HepG2 (cell line): ENCODE results near the gene ADARB2. TPM values are rescaled to one million over a fixed set of nuclear protein-coding genes. Genes with fewer than 3 reads are reported as not detected.

ENCODE experiments used
- ATAC-seq: fragments of 200-7000 bp; cut with Tn5 transposase; 3 replicates; pipeline ENCODE4 v1.9.1; 2020; ENCODE audit warnings: mild to moderate bottlenecking, moderate library complexity
- BruUV-seq: library from RNA; stranded (reverse); fragments of 400-500 nt; replicated peaks from 2 replicates; lab custom pipeline; 2021; lab: Mats Ljungman, UMichigan
- CTCF ChIA-PET: fragments of 300-600 bp; formaldehyde crosslinking; extraction: SDS; loops from one replicate; lab custom pipeline; 2021; ENCODE audit warnings: low total read pairs, inconsistent platforms, low intra/inter-chr PET ratio; lab: Yijun Ruan, JAX
- POLR2A ChIA-PET: fragments of 350-600 bp; sonication (Branson Sonifier 250); formaldehyde crosslinking; loops from one replicate; lab custom pipeline; 2020; ENCODE audit warnings: antibody characterized with exemption, inconsistent platforms; lab: Yijun Ruan, JAX
- DNase-seq: peaks from one replicate; pipeline ENCODE4 v3.0.0-alpha.2; 2015; ENCODE audit warnings: low spot score
- FAIRE-seq: peaks from 3 replicates; lab custom pipeline; 2011; peaks lifted over from hg19 to GRCh38; lab: Jason Lieb, UNC
- H2AFZ ChIP-seq: one replicate; pipeline ENCODE4 v1.6.1; 2011; ENCODE audit warnings: low read length, inconsistent platforms
- H3K27ac ChIP-seq: fragments of 300-600 bp; 3 replicates; pipeline ENCODE4 v1.8.0; 2011; ENCODE audit warnings: mixed run types, mild to moderate bottlenecking, mixed read lengths, low read length, inconsistent platforms; ENCODE audit not compliant: insufficient read depth; ENCODE audit errors: extremely low read length
- H3K27me3 ChIP-seq, 2 experiments: fragments of 200-600 bp in 1 of 2; 2 replicates in 1 of 2; 3 replicates in 1 of 2; pipeline versions ENCODE4 v1.6.0 to v1.8.0; 2011; ENCODE audit warnings: low read length in 2 of 2, mild to moderate bottlenecking in 2 of 2, moderate library complexity in 2 of 2, inconsistent platforms in 1 of 2; ENCODE audit not compliant: insufficient read depth in 2 of 2, control insufficient read depth in 1 of 2
- H3K36me3 ChIP-seq, 2 experiments: fragments of 200-600 bp in 1 of 2; replicated peaks in 1 of 2; 2 replicates in 1 of 2; 3 replicates in 1 of 2; pipeline versions ENCODE4 v1.5.1 to v1.8.0; 2011; ENCODE audit warnings: low read length in 2 of 2, inconsistent platforms in 1 of 2; ENCODE audit not compliant: insufficient read depth in 2 of 2, control insufficient read depth in 1 of 2
- H3K4me1 ChIP-seq: 2 replicates; pipeline ENCODE4 v1.5.1; 2012; ENCODE audit warnings: low read length, inconsistent platforms; ENCODE audit not compliant: insufficient read depth
- H3K4me2 ChIP-seq: 2 replicates; pipeline ENCODE4 v1.6.0; 2011; ENCODE audit warnings: low read depth, low read length, inconsistent platforms
- H3K4me3 ChIP-seq, 3 experiments: fragments of 200-600 bp in 1 of 3; sonication (generic), shearing (Covaris generic) in 1 of 3; replicated peaks in 1 of 3; 2 replicates each; pipeline ENCODE4 v1.5.1; 2011 to 2016; ENCODE audit warnings: low read length in 3 of 3, inconsistent platforms in 2 of 3, low read depth in 2 of 3, mild to moderate bottlenecking in 2 of 3, control low read depth in 1 of 3, mixed read lengths in 1 of 3; ENCODE audit not compliant: insufficient read depth in 1 of 3
- H3K79me2 ChIP-seq: one replicate; pipeline ENCODE4 v1.6.1; 2011; ENCODE audit warnings: low read length, inconsistent platforms; ENCODE audit not compliant: insufficient read depth
- H3K9ac ChIP-seq: 2 replicates; pipeline ENCODE4 v1.6.0; 2011; ENCODE audit warnings: mild to moderate bottlenecking, low read depth, low read length, inconsistent platforms; ENCODE audit not compliant: insufficient read depth
- H3K9me3 ChIP-seq: 2 replicates; pipeline ENCODE4 v1.5.1; 2012; ENCODE audit warnings: mild to moderate bottlenecking, low read length
- H4K20me1 ChIP-seq: 2 replicates; pipeline ENCODE4 v1.6.0; 2011; ENCODE audit warnings: inconsistent platforms, mild to moderate bottlenecking, low read length, moderate library complexity; ENCODE audit not compliant: insufficient read depth
- CREB1 ChIP-seq, 2 experiments: fragments of 450-650 bp in 1 of 2; IDR thresholded peaks; 2 replicates each; pipeline ENCODE4 v1.6.1; 2016 to 2017; ENCODE audit warnings: control low read depth in 1 of 2, mild to moderate bottlenecking in 1 of 2, missing compliant biosample characterization in 1 of 2, missing genetic modification characterization in 1 of 2
- KDM5B ChIP-seq: sonication (generic); formaldehyde crosslinking; IDR thresholded peaks from 2 replicates; pipeline ENCODE4 v1.4.0; 2020; ENCODE audit warnings: missing genetic modification reagents, mild to moderate bottlenecking, borderline replicate concordance
- LCORL ChIP-seq, 2 experiments: fragments of 450-650 bp in 1 of 2; sonication (generic) in 1 of 2; formaldehyde crosslinking in 1 of 2; IDR thresholded peaks; 2 replicates each; pipeline versions ENCODE4 v1.5.0 to v1.6.1; 2017 to 2020; ENCODE audit warnings: antibody characterized with exemption in 1 of 2, missing genetic modification reagents in 1 of 2
- MED8 ChIP-seq: sonication (generic); formaldehyde crosslinking; IDR thresholded peaks from 2 replicates; pipeline ENCODE4 v1.8.1; 2023; ENCODE audit warnings: mild to moderate bottlenecking, missing genetic modification reagents; ENCODE audit not compliant: insufficient replicate concordance
- MTF1 ChIP-seq: sonication (generic); formaldehyde crosslinking; IDR thresholded peaks from 2 replicates; pipeline ENCODE4 v1.5.0; 2020; ENCODE audit warnings: missing genetic modification reagents
- PHF21A ChIP-seq: sonication (generic); formaldehyde crosslinking; IDR thresholded peaks from 2 replicates; pipeline ENCODE4 v1.5.0; 2020; ENCODE audit warnings: mild to moderate bottlenecking, missing genetic modification reagents
- SPEN ChIP-seq: sonication (generic); formaldehyde crosslinking; IDR thresholded peaks from 2 replicates; pipeline ENCODE4 v1.5.1; 2020; ENCODE audit warnings: low read depth, mild to moderate bottlenecking, missing genetic modification reagents
- ZNF224 ChIP-seq: sonication (generic); formaldehyde crosslinking; IDR thresholded peaks from 2 replicates; pipeline ENCODE4 v1.5.0; 2020; ENCODE audit warnings: mild to moderate bottlenecking, missing genetic modification reagents
- ZNF33B ChIP-seq: sonication (generic); formaldehyde crosslinking; IDR thresholded peaks from 2 replicates; pipeline ENCODE4 v1.5.1; 2020; ENCODE audit warnings: mild to moderate bottlenecking, missing genetic modification reagents
- ZNF383 ChIP-seq: sonication (generic); formaldehyde crosslinking; IDR thresholded peaks from 2 replicates; pipeline ENCODE4 v1.4.0; 2020; ENCODE audit warnings: missing genetic modification reagents, mild to moderate bottlenecking, borderline replicate concordance
- ZNF550 ChIP-seq: sonication (generic); formaldehyde crosslinking; IDR thresholded peaks from 2 replicates; pipeline ENCODE4 v1.4.0; 2020; ENCODE audit warnings: mild to moderate bottlenecking, missing genetic modification reagents, borderline replicate concordance
- ZNF577 ChIP-seq: sonication (generic); formaldehyde crosslinking; IDR thresholded peaks from 2 replicates; pipeline ENCODE4 v1.4.0; 2020; ENCODE audit warnings: mild to moderate bottlenecking, low read depth, missing genetic modification reagents, borderline replicate concordance
- WGBS: methylation state at CpG from one replicate; pipeline ENCODE4 v1.1.6; 2017; ENCODE audit warnings: low lambda C conversion rate; 5-methylcytosine and 5-hydroxymethylcytosine counted together
- in situ Hi-C: cut with HindIII; loops from 2 replicates; pipeline ENCODE4 v1.10.0; 2017; ENCODE audit warnings: low pct_unique_long_range_greater_than_20kb; ENCODE audit not compliant: extremely low pct_ligation_motif_present
- intact Hi-C: fragments of 100-400 bp; cut with micrococcal nuclease; formaldehyde crosslinking; loops from one replicate; pipeline ENCODE4 v1.10.0; 2022; ENCODE audit not compliant: unreplicated experiment
- polyA plus RNA-seq, 8 experiments: library from polyadenylated mRNA; depleted of rRNA in 3 of 8; stranded (reverse) in 7 of 8; unstranded in 1 of 8; fragments of >200 nt; fragmentation: Illumina TruSeq in 4 of 8; extraction: Trizol in 4 of 8; gene quantifications; 2 replicates each; pipeline versions ENCODE4 v1.2.1 to v1.2.3, GENCODE V29; 2011 to 2016; ENCODE audit warnings: low read depth in 4 of 8, missing spikeins in 1 of 8, mixed read lengths in 1 of 8; ENCODE audit not compliant: insufficient read depth in 1 of 8
- total RNA-seq, 5 experiments: library from RNA; depleted of rRNA; stranded (reverse); fragments of >200 nt; fragmentation: Illumina TruSeq; extraction: Trizol; gene quantifications; 2 replicates each; pipeline ENCODE4 v1.2.3, GENCODE V29; 2016; ENCODE audit warnings: low read depth in 1 of 5
- TF ChIP-seq, protein P1 (sequence below): sonication (generic); formaldehyde crosslinking; IDR thresholded peaks from 2 replicates; pipeline ENCODE4 v1.5.1; 2020; ENCODE audit warnings: mild to moderate bottlenecking, missing genetic modification reagents
- TF ChIP-seq, protein P2 (sequence below): sonication (generic); formaldehyde crosslinking; IDR thresholded peaks from 2 replicates; pipeline ENCODE4 v1.5.1; 2020; ENCODE audit warnings: mild to moderate bottlenecking, moderate library complexity, missing genetic modification reagents
- TF ChIP-seq, protein P3 (sequence below): sonication (generic); formaldehyde crosslinking; IDR thresholded peaks from 2 replicates; pipeline ENCODE4 v1.9.0; 2022; ENCODE audit warnings: missing genetic modification reagents, mild to moderate bottlenecking, borderline replicate concordance

The ADARB2 gene
- total and polyA plus RNA-seq, 2 of the 13 experiments (the other 11 are each of a cell fraction or from before 2014, with no cell fraction given), result not detected

DNA sequence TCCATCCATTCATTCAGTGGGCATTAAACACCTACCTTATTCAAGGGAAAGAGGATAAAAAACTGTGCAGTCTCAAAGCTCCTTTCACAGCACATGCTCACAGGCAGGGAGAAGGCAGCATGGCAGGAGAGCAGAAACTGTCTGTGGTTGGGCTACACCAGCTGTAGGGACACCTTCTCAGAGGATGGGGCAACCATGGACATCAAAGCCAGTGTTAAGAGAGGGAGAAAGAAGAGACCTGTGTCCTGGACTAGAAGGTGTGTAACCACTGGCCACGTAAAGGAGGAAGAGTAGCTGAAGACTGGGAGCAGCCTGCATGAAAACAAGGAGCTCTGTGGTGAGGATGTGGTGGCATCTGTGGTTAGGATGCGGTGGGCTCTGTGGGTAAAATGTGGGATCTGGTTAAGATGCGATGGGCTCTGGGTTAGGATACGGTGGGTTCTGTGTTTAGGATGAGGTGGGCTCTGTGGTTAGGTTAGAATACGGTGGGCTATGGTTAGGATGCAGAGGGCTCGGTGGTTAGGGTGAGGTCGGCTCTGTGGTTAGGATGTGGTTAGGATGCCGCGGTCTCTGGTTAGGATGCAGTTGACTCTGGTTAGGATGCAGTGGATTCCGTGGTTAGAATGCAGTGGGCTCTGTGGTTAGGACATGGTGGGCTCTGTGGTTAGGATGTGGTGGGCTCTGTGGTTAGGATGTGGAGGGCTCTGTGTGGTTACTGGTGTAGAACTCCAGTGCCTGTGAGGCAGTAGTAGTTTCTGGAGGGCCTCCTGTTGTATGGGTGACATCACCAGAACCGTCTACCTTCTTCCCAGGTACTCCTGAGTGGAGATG, 483.6 kb downstream of the ADARB2 start (continued):
- TF ChIP-seq, protein P1, sequence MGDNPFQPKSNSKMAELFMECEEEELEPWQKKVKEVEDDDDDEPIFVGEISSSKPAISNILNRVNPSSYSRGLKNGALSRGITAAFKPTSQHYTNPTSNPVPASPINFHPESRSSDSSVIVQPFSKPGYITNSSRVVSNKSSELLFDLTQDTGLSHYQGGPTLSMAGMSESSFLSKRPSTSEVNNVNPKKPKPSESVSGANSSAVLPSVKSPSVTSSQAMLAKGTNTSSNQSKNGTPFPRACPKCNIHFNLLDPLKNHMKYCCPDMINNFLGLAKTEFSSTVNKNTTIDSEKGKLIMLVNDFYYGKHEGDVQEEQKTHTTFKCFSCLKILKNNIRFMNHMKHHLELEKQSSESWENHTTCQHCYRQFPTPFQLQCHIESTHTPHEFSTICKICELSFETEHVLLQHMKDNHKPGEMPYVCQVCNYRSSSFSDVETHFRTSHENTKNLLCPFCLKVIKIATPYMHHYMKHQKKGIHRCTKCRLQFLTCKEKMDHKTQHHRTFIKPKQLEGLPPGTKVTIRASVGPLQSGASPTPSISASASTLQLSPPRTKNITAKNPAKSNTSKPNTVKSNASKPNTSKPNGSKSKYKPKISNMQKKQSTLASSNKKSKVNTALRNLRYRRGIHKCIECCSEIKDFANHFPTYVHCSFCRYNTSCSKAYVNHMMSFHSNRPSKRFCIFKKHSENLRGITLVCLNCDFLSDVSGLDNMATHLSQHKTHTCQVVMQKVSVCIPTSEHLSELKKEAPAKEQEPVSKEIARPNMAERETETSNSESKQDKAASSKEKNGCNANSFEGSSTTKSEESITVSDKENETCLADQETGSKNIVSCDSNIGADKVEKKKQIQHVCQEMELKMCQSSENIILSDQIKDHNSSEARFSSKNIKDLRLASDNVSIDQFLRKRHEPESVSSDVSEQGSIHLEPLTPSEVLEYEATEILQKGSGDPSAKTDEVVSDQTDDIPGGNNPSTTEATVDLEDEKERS (CRISPR knock-in tag), result no peak
- TF ChIP-seq, protein P2, sequence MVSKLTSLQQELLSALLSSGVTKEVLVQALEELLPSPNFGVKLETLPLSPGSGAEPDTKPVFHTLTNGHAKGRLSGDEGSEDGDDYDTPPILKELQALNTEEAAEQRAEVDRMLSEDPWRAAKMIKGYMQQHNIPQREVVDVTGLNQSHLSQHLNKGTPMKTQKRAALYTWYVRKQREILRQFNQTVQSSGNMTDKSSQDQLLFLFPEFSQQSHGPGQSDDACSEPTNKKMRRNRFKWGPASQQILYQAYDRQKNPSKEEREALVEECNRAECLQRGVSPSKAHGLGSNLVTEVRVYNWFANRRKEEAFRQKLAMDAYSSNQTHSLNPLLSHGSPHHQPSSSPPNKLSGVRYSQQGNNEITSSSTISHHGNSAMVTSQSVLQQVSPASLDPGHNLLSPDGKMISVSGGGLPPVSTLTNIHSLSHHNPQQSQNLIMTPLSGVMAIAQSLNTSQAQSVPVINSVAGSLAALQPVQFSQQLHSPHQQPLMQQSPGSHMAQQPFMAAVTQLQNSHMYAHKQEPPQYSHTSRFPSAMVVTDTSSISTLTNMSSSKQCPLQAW (CRISPR knock-in tag), result no peak

DNA sequence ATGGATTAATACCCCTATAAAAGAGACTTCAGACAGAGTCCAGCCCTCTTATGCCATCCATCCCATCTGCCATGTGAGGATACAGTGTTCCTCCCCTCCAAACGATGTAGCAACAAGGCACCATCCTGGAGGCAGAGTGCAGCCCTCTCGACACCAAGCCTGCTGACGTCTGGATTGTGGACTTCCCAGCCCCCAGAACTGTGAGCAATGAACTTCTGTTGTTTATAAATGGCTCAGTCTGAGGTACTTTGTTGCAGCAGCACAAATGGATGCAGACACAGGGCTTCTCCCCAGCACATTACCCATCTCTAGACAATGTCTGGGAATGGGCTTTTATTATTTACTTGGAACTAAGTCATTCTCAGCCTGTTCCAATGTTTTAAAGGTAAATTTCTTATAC, 485.6 kb downstream of the ADARB2 start:
- Histone ChIP-seq H3K9ac (no peak overlapping the region), H2AFZ (no peak overlapping the region), H4K20me1 (no peaks in the 10 kb centered on the region), H3K9me3 (no peaks in the 10 kb centered on the region), H3K36me3 (no peaks in the 10 kb centered on the region), H3K79me2 (no peaks in the 10 kb centered on the region), H3K4me2 (no peak overlapping the region), H3K27me3 (peaks cover 2 to 22% of the 10 kb centered on the region in 2 experiments; a peak in 3 of 5 replicates), H3K27ac (no peak overlapping the region), H3K4me3 (no peak overlapping the region), H3K4me1 (no peaks in the 10 kb centered on the region)
- in situ Hi-C loops, result no loop called here
- FAIRE-seq (no peak), DNase-seq (no peak), ATAC-seq (no peak)
- POLR2A ChIA-PET, result no interaction called here
- intact Hi-C loops, result no loop called here
- CTCF ChIA-PET, result no interaction called here
- 0% methylated on average over 3 of the region's 3 CpGs for WGBS
- BruUV-seq, result no TSS peak
- no peak for TF ChIP-seq ZNF33B
- TF ChIP-seq, protein P3, sequence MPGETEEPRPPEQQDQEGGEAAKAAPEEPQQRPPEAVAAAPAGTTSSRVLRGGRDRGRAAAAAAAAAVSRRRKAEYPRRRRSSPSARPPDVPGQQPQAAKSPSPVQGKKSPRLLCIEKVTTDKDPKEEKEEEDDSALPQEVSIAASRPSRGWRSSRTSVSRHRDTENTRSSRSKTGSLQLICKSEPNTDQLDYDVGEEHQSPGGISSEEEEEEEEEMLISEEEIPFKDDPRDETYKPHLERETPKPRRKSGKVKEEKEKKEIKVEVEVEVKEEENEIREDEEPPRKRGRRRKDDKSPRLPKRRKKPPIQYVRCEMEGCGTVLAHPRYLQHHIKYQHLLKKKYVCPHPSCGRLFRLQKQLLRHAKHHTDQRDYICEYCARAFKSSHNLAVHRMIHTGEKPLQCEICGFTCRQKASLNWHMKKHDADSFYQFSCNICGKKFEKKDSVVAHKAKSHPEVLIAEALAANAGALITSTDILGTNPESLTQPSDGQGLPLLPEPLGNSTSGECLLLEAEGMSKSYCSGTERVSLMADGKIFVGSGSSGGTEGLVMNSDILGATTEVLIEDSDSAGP, result no peak
- no peak for TF ChIP-seq MTF1
- no peak for TF ChIP-seq KDM5B (CRISPR knock-in tag)
- TF ChIP-seq MED8 (CRISPR knock-in tag), result no peak
- TF ChIP-seq ZNF577 (CRISPR knock-in tag), result no peak
- TF ChIP-seq LCORL (IDR thresholded peaks at IDR 0.05), result no peak
- no peak for TF ChIP-seq LCORL (CRISPR knock-in tag; IDR thresholded peaks at IDR 0.05)
- TF ChIP-seq CREB1 (IDR thresholded peaks at IDR 0.05), result no peak
- TF ChIP-seq CREB1 (CRISPR knock-in tag; IDR thresholded peaks at IDR 0.05), result no peak
- TF ChIP-seq PHF21A (CRISPR knock-in tag), result no peak
- TF ChIP-seq ZNF550, result no peak
- TF ChIP-seq SPEN, result no peak
- TF ChIP-seq ZNF383, result no peak
- no peak for TF ChIP-seq ZNF224 (CRISPR knock-in tag)
